ENCODE data around the gene PTPRK. TPM values are rescaled to one million over a fixed set of nuclear protein-coding genes. Genes with fewer than 3 reads are reported as not detected.

Gene PTPRK
- total and polyA plus RNA-seq, 12 donors = 3.2 to 22.4 (median 15.0) TPM

- 66 to 69% (median 67%) methylated on average over 1 of the region's 1 CpG for WGBS, 4 donors
- Histone ChIP-seq H3K36me3 (replicated peaks in 1 of 2) (no peaks in the 10 kb centered on the region), H3K9me3 (replicated peaks in 1 of 3) (no peaks in the 10 kb centered on the region), H3K4me1 (replicated peaks in 1 of 2) (peaks cover 0 to 12% of the 10 kb centered on the region in 2 donors), H3K27me3 (no peaks in the 10 kb centered on the region), H3K27ac (no peak overlapping the region), H3K4me3 (no peak overlapping the region)
- DNase-seq = no peak
- intact Hi-C loops (cut with DNase I) = no loop called here
- TF ChIP-seq POLR2A (IDR thresholded peaks at IDR 0.05) = no peak
- TF ChIP-seq CTCF (IDR thresholded peaks at IDR 0.05) = no peak
These were observed 173.8 kb downstream of the PTPRK start for GRCh38 chr6:128346569-128346968.

GRCh38 chr6:128345278-128345677 lies 175.1 kb downstream of the PTPRK start:
- intact Hi-C loops (cut with DNase I) = no loop called here
- TF ChIP-seq POLR2A (IDR thresholded peaks at IDR 0.05) (no peak), CTCF (IDR thresholded peaks at IDR 0.05) (no peak)
- no peaks in the 10 kb centered on the region for H3K36me3 ChIP-seq (replicated peaks in 1 of 2)
- H3K27ac ChIP-seq = no peak overlapping the region
- no peaks in the 10 kb centered on the region for H3K9me3 ChIP-seq (replicated peaks in 1 of 3)
- no peak overlapping the region for H3K4me3 ChIP-seq
- peaks cover 0 to 12% of the 10 kb centered on the region in 2 donors for H3K4me1 ChIP-seq (replicated peaks in 1 of 2)
- WGBS, 4 donors = 92 to 94% (median 93%) methylated on average over 4 of the region's 4 CpGs
- no peaks in the 10 kb centered on the region for H3K27me3 ChIP-seq
- no peak for DNase-seq

GRCh38 chr6:128343706-128344105 lies 176.7 kb downstream of the PTPRK start:
- Histone ChIP-seq H3K27me3 (no peaks in the 10 kb centered on the region), H3K27ac (no peak overlapping the region), H3K4me1 (replicated peaks in 1 of 2) (peaks cover 0 to 12% of the 10 kb centered on the region in 2 donors), H3K9me3 (replicated peaks in 1 of 3) (no peaks in the 10 kb centered on the region), H3K4me3 (no peak overlapping the region), H3K36me3 (replicated peaks in 1 of 2) (no peaks in the 10 kb centered on the region)
- intact Hi-C loops (cut with DNase I) = no loop called here
- DNase-seq = no peak
- 87 to 94% (median 90%) methylated on average over 3 of the region's 3 CpGs for WGBS, 4 donors
- no peak for TF ChIP-seq CTCF (IDR thresholded peaks at IDR 0.05)
- TF ChIP-seq POLR2A (IDR thresholded peaks at IDR 0.05) = no peak

GRCh38 chr6:128339635-128340450 lies 180.6 kb downstream of the PTPRK start:
- WGBS, 4 donors = 70 to 83% (median 78%) methylated on average over 1 of the region's 1 CpG
- Histone ChIP-seq H3K27me3 (no peaks in the 10 kb centered on the region), H3K27ac (no peak overlapping the region), H3K36me3 (replicated peaks in 1 of 2) (no peaks in the 10 kb centered on the region), H3K4me3 (no peak overlapping the region), H3K9me3 (replicated peaks in 1 of 3) (no peaks in the 10 kb centered on the region), H3K4me1 (replicated peaks in 1 of 2) (no peaks in the 10 kb centered on the region)
- intact Hi-C loops (cut with DNase I) = no loop called here
- DNase-seq = no peak
- TF ChIP-seq CTCF (IDR thresholded peaks at IDR 0.05) (no peak), POLR2A (IDR thresholded peaks at IDR 0.05) (no peak)
